GM18951 (cell line): Measurements from ENCODE around the gene SETBP1.

Experiments
- POLR2A ChIP-seq: IDR thresholded peaks from 4 replicates; pipeline ENCODE4 v1.6.1; 2011; ENCODE audit warnings: mild to moderate bottlenecking; ENCODE audit not compliant: insufficient read length, insufficient read depth; ENCODE audit errors: extremely low read depth
- in situ Hi-C: fragments of 300-500 bp; cut with MboI; formaldehyde crosslinking; loops from one replicate; pipeline ENCODE4 v1.12.0; 2022; ENCODE audit warnings: low sequenced_read_pairs, mixed read lengths, inconsistent platforms; ENCODE audit not compliant: unreplicated experiment

SETBP1 gene

GRCh38 chr18:44986933-44987332 lies 306.2 kb downstream of the SETBP1 start:
- no peak for TF ChIP-seq POLR2A
- in situ Hi-C loops, result no loop called here

GRCh38 chr18:44987371-44987770 lies 306.7 kb downstream of the SETBP1 start:
- in situ Hi-C loops, result no loop called here
- no peak for TF ChIP-seq POLR2A

DNA sequence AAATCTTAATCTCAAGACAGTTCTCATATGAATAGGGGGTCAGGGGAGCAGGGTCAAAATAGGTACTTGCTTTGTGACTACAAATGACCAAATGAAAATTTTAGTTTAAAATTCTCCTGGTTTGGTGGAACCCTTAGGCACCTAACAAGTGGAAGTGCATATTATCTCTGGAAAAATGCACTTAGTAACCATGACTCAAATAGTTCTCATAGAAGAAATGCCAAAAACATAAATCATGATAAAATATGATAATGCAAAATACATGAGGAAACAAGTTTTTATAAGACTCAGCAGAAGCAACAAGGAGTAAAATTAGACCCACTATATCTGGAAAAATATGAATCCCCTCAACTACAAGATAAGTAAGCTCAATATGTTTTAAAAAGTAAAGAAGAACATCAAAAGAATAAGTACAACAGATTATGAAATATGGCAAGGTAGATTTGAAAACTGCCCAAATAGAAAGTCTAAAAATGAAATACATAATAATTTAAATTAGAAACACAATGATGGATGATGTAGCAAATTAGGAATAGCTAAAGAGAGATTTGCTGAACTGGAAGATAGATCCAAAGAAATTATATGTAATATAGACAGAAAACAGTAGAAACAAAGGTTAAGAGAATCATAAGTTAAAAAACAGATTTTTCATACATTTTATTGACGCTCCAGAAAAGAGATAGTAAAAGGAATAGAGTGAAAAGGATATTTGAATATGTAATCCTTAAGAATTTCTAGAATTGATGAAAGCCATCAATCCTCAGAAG lies 308.3 kb downstream of the SETBP1 start:
- TF ChIP-seq POLR2A, result no peak
- in situ Hi-C loops, result no loop called here

- in situ Hi-C loops, result no loop called here
- TF ChIP-seq POLR2A, result no peak
These were observed 315.6 kb downstream of the SETBP1 start for GRCh38 chr18:44996261-44996660.

DNA sequence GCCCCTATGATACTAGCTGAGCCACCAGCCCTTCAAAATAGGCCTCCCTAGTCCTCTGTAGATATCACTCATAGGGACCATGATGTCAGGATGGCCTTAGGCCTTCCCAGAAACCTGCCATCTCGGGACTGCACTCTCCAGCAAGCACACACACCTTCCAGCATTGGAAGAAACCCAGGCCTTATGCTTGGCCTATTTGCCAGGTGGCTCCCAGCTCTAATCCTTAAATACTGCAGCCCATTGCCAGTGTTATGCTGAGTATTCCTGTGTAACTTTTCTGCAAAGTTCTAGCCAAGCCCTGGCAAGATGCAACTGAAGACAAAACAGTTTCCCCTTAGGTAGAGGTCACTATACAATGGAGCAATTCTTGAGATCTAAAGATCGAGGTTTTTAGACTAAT lies 316.5 kb downstream of the SETBP1 start:
- in situ Hi-C loops, result no loop called here

GRCh38 chr18:44998360-44998759 lies 317.7 kb downstream of the SETBP1 start:
- no peak for TF ChIP-seq POLR2A
- in situ Hi-C loops, result no loop called here

More for the DNA sequence above, 316.5 kb downstream of the SETBP1 start:
- TF ChIP-seq POLR2A, result no peak

GRCh38 chr18:45004546-45005080 lies 323.9 kb downstream of the SETBP1 start:
- in situ Hi-C loops, result no loop called here
- no peak for TF ChIP-seq POLR2A

GRCh38 chr18:45006934-45007333 lies 326.2 kb downstream of the SETBP1 start:
- in situ Hi-C loops, result no loop called here
- TF ChIP-seq POLR2A, result no peak

- in situ Hi-C loops, result no loop called here
- TF ChIP-seq POLR2A, result no peak
These were observed 326.8 kb downstream of the SETBP1 start for GRCh38 chr18:45007531-45007930.

GRCh38 chr18:45008694-45009413 lies 328.2 kb downstream of the SETBP1 start:
- TF ChIP-seq POLR2A, result no peak
- in situ Hi-C loops, result no loop called here

- no peak for TF ChIP-seq POLR2A
- in situ Hi-C loops, result no loop called here
These were observed 329.1 kb downstream of the SETBP1 start for GRCh38 chr18:45009756-45010155.

DNA sequence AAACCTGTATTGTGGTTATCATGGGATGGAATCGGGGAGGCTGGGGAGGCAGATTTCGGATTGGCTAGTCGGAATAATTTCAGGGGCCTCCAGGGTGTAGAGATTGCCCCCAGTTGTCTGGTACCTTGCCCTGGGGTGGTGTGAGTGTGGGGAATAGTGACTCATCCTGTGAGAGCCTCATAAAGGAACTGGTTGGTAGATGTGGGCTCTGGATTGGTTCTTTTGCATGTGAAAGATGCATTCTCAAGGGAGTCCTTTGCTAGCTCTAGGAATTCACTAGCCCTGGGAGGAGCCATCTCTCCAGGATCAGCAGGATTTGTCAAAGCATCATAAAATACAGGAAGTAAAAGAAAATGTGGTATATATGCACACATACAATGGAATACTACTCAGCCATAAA lies 331.6 kb downstream of the SETBP1 start:
- in situ Hi-C loops, result no loop called here
- TF ChIP-seq POLR2A, result no peak

- no peak for TF ChIP-seq POLR2A
- in situ Hi-C loops, result no loop called here
These were observed 333.4 kb downstream of the SETBP1 start for GRCh38 chr18:45014047-45014501.

GRCh38 chr18:45015788-45016128 lies 335.1 kb downstream of the SETBP1 start:
- no peak for TF ChIP-seq POLR2A
- in situ Hi-C loops, result no loop called here
